Measurements from ENCODE around the gene CIBAR2.
A peak's percentile ranks its signal among the peaks of the same experiment; 100 is the strongest.

CIBAR2 gene

DNA sequence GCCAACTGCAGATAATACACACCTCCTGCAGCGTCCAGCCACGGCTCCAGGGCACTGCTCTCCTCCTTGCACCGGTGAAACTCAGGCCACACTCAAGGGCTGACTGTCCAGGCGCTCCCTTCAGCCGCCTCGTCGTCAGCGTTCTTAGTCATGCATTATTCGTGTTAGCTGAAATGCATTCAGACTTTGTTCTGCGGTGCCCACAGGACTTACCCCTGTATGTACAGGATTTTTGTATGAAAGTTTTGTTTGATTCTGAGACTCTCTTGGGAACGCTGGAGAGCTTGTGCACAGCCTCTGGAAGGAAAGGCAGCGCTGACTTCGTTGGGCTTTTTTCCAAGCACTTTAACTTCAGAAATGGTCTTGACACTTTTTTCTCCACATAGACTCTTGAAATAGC lies 22.1 kb downstream of the CIBAR2 start:
- in situ Hi-C loops (cut with HindIII; ENCODE audit: low sequenced_read_pairs) = no loop called here
- TF ChIP-seq, protein P1, sequence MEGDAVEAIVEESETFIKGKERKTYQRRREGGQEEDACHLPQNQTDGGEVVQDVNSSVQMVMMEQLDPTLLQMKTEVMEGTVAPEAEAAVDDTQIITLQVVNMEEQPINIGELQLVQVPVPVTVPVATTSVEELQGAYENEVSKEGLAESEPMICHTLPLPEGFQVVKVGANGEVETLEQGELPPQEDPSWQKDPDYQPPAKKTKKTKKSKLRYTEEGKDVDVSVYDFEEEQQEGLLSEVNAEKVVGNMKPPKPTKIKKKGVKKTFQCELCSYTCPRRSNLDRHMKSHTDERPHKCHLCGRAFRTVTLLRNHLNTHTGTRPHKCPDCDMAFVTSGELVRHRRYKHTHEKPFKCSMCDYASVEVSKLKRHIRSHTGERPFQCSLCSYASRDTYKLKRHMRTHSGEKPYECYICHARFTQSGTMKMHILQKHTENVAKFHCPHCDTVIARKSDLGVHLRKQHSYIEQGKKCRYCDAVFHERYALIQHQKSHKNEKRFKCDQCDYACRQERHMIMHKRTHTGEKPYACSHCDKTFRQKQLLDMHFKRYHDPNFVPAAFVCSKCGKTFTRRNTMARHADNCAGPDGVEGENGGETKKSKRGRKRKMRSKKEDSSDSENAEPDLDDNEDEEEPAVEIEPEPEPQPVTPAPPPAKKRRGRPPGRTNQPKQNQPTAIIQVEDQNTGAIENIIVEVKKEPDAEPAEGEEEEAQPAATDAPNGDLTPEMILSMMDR (IDR thresholded peaks at IDR 0.05; ENCODE audit: low read depth, low read length) = no peak
- H3K4me3 ChIP-seq (ENCODE audit: low read depth, low read length) = no peak overlapping the region
- DNase-seq (ENCODE audit: low read depth, low spot score) = no peak

DNA sequence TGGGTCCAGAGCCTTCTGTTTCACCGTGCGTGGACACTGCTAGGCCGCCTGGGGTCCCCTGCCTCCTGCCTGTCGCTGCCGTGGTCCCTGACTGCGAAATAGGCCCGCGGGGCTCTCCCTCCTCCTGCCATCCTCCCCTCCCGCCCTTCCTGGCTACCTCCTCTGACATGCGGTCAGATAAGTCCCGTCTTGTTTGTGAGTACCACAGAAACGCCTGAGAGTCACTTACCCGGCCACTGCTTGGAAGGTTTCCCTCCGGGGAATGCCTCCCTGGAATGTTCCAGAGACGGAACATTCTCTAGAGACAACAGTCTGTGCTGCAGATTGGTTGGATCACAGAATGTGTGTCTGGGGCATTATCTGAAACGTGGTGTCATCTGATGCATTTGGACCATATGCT lies 22.7 kb downstream of the CIBAR2 start:
- in situ Hi-C loops (cut with HindIII; ENCODE audit: low sequenced_read_pairs) = no loop called here
- DNase-seq (ENCODE audit: low read depth, low spot score) = no peak
- H3K4me3 ChIP-seq (ENCODE audit: low read depth, low read length) = no peak overlapping the region
- TF ChIP-seq, protein P1 (IDR thresholded peaks at IDR 0.05; ENCODE audit: low read depth, low read length) = no peak

DNA sequence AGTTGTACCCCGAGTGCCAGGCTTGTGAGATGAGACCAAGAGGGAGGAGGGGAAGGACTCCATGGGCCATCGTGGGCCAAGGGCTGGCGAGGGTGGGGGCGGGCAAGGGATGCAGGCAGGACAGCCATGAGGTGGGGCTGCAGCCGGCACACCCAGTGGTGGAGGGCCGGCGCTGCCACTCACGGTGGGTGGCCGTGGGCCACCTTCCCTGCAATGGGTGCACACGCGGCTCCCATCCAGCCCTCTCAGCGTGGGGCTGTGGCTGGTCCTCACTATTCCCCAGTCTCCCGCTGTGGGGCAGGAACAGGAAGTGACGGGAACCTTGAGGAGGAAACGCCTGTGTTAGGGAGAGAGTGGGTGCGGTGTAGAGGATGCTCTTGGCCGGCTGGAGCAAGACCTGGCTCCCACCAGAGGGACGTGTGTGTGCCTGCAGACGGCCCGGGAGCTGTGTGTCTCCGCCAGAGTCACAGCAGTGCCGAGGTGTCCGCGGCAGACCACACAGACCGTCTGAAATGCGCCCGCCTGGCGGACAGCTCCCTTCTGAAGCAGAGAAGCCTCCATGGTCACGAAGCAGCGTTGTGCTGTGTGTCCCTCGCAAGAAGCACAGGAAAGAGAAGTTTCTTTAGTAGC lies 23.6 kb downstream of the CIBAR2 start:
- no peak overlapping the region for H3K4me3 ChIP-seq (ENCODE audit: low read depth, low read length)
- in situ Hi-C loops (cut with HindIII; ENCODE audit: low sequenced_read_pairs) = no loop called here
- DNase-seq (ENCODE audit: low read depth, low spot score) = no peak
- TF ChIP-seq, protein P1 (IDR thresholded peaks at IDR 0.05; ENCODE audit: low read depth, low read length) = no peak

DNA sequence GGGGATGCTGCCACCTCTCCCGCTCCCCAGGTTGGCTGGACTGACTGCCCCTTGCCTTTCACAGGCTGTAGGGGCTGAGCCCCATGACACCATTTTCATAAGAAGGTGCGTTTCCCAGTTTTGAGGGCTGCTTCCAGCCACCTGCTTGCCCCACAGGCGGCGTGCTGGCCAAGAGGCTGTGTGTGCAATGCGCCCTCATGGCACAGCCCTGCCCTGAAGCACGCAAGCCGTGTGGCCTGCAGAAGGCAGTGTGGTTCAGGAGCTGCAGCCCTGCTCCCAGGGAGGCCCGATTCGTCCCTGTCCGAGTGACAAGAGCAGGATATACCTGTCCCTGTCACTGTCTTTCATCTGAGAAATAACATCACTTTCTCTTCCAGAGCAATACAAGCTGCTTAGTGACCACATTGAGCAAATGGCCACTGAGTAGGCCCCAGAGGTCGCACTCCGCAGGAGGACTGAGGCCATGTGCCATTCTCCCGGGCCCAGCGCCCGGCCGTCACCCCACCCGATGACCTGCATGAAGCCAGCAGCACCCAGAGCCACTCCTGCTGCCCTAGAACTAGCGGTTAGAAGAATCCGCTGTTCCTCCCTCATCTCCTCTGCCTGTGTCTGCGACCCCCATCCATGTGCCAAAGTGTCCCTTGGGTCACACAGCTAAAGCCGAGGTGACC lies 24.2 kb downstream of the CIBAR2 start:
- no peak overlapping the region for H3K4me3 ChIP-seq (ENCODE audit: low read depth, low read length)
- TF ChIP-seq, protein P1 (IDR thresholded peaks at IDR 0.05; ENCODE audit: low read depth, low read length) = no peak
- no peak for DNase-seq (ENCODE audit: low read depth, low spot score)
- in situ Hi-C loops (cut with HindIII; ENCODE audit: low sequenced_read_pairs) = no loop called here

DNA sequence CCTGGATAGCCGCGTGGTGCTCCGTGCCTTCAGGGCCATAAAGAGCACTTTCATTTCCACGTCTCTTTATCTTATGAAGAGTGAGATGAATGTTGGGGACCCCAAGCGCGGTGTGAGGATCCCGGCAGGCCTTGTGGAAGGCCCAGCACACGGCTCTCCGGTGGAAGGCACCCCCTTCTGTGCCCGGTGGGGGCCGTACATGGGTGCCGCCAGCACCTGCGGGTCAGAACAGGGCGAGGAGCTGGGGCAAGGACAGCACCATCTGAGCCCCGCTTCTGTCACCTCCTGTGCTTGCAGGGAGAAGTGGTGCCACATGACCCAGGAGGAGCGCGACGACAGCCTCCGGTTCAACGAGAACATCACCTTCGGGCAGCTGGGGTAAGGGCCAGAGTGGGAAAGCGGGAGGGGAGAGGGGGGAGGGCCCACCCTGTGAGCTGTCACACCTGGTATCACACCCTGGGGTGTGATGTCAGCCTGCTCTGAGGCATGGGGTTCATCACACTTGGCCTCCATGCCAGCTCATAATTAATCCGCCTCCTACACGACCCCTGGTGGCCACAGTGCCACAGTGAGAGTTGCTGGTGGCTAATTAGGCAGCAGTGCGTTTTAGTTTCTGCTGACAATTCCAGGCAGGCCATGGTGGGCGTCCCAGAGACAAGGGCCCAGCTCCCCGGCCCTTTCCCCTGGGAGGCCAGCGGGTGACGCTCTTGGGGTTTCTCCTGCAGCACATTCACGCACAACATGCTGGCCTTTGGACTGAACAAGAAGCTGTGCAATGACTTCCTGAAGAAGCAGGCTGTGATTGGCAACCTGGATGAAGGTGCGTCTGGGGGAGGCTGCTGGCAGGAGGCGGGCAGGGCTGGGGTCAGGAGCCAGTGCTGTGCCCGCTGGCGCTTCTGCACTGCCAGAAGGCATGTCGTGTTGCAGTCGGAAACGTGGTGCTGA lies 25.7 kb downstream of the CIBAR2 start:
- no peak overlapping the region for H3K4me3 ChIP-seq (ENCODE audit: low read depth, low read length)
- DNase-seq (ENCODE audit: low read depth, low spot score) = peak; percentile 47
- TF ChIP-seq, protein P1 (IDR thresholded peaks at IDR 0.05; ENCODE audit: low read depth, low read length) = peak; percentile 88
- in situ Hi-C loops (cut with HindIII; ENCODE audit: low sequenced_read_pairs) = no loop called here

DNA sequence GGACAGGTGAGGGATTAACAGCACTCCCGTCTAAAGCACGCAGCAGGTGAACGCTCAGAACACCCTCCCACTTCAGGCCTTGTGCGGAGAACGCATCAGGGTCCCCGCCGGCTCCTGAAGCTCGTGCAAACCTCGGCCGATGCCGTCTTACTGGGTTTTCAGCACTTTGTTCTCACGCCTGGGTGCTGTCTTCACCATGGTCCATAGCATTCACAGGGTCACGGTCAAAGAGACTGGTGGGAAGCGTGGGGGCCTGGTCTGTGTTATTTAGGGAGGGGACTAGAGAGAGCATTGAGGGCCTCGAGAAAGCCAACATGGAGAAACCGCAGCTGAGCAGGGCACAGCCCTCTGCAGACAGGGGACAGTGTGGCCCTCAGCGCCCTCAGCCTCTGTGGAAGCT lies 26.6 kb downstream of the CIBAR2 start:
- TF ChIP-seq, protein P1 (IDR thresholded peaks at IDR 0.05; ENCODE audit: low read depth, low read length) = no peak
- in situ Hi-C loops (cut with HindIII; ENCODE audit: low sequenced_read_pairs) = no loop called here
- no peak for DNase-seq (ENCODE audit: low read depth, low spot score)
- no peak overlapping the region for H3K4me3 ChIP-seq (ENCODE audit: low read depth, low read length)
